Measurements from ENCODE around the gene NDUFS4.
"Not testable (repeated sequence)": the region's sequence is repeated elsewhere in the genome, so short reads cannot be mapped to it uniquely, and the experiment has no call there.

The NDUFS4 gene

DNA sequence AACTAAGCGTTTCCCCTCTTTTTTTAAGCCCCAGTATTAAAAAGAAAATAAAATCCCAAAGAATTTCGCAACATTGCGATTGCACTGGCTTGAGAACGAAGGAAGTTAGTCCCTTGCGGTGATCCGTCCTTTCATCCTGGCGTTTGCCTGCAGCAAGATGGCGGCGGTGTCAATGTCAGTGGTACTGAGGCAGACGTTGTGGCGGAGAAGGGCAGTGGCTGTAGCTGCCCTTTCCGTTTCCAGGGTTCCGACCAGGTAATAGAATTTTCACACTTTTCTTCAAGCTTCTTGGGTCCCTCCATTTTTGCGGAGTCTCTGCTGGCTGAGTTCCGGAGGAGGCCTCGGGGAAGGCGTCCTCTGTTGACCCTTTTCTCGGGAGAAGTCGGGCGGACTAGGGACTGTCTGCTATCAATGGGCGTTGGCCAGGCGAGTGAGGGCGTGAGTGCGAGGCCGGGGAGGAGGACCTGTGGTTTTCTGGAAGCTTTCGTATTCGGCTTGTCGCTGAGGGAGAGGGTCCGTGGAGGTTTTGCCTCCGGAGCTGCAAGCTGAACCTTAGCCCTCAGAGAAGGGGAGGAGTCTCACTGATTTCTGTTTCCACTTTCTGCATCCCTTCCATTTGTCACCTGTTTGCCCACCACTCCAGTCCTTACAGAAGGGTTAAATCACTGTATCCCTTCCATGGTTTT is at the start of gene NDUFS4:
Gene NDUFS4 (plus strand): TSS at position 134 of the 686 bp plus-strand sequence. CDS start 24 bp downstream, at position 158.
- TF ChIP-seq ZFX (IDR thresholded peaks at IDR 0.05) (peak; percentile 65), CTCF (conservative IDR thresholded peaks at IDR 0.05) (no peak)
- peak within 1 kb of the TSS; percentile 90 for H3K27ac ChIP-seq

- no peak for TF ChIP-seq ZFX (IDR thresholded peaks at IDR 0.05)
- TF ChIP-seq CTCF (conservative IDR thresholded peaks at IDR 0.05) = no peak
- H3K27ac ChIP-seq = no peak overlapping the region
Measured at GRCh38 chr5:53512539-53512938, 47.9 kb upstream of the NDUFS4 start.

DNA sequence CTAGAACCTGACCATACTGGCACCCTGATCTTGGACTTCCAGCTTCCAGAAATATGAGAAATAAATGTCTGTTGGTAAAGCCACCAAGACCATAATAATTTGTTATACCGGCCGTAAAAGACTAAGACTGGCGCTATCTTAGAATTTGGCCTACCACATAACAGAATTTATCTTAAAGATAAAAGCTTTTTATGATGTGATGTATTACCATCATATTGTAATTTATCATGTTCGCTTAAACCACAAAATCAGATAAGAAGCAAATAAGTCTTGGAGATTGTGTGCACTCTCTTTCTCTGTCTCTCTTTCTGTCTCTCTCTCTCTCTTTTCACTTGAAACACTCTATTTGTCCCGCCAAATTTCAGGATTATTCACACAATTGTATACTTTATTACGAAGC is 44.5 kb upstream of the NDUFS4 start:
- no peak for TF ChIP-seq CTCF (conservative IDR thresholded peaks at IDR 0.05)
- TF ChIP-seq ZFX (IDR thresholded peaks at IDR 0.05) = no peak
- H3K27ac ChIP-seq = no peak overlapping the region

DNA sequence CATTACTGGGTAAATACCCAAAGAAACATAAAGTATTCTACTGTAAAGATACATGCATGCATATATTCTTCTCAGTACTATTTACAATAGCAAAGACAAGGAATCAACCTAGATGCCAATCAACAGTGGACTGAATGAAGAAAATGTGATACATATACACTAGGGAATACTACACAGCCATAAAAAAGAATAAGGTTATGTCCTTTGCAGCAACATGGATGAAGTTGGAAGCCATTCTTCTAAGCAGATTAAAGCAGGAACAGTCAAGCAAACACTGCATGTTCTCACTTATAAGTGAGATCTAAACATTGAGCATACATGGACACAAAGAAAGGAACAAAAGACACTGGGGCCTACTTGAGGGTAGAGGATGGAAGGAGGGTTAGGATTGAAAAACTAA is 39.6 kb upstream of the NDUFS4 start:
- H3K27ac ChIP-seq = no peak overlapping the region
- TF ChIP-seq ZFX (IDR thresholded peaks at IDR 0.05) (no peak), CTCF (conservative IDR thresholded peaks at IDR 0.05) (no peak)

DNA sequence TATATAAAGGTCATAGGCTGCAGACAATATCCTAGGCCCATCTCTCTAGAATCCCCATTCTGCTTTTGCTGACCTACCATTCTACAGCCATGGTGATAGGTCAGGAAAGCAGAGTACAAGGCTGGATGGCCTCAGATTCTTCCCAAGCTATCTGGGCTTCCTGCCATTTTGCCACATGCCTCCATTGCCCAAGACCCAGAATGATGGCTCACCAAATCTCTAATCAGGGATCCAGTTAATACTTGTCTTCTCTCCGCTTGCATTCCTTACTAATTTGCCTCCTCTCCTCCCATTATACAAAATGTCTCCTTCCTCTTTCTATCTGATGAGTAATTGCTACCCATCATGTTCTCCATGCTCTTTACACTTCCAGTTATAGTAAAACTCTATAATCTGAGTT is 22.7 kb upstream of the NDUFS4 start:
- no peak overlapping the region for H3K27ac ChIP-seq
- TF ChIP-seq CTCF (conservative IDR thresholded peaks at IDR 0.05) = no peak
- no peak for TF ChIP-seq ZFX (IDR thresholded peaks at IDR 0.05)

DNA sequence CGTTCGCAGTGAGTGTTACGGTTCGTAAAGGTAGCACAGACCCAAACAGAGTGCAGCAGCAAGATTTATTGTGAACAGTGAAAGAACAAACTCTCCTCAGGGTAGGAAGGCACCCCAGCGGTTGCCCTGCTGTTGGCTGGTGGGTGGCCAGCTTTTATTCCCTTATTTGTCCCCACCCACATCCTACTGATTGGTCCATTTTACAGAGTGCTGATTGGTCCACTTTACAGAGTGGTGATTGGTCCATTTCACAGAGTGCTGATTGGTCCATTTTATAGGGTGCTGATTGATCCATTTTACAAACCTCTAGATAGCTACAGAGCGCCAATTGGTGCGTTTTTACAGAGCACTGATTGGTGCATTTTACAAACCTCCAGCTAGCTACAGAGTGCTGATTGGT is 19.7 kb upstream of the NDUFS4 start:
- H3K27ac ChIP-seq = not testable (repeated sequence)

GRCh38 chr5:53541859-53542258 is 18.6 kb upstream of the NDUFS4 start:
- TF ChIP-seq CTCF (conservative IDR thresholded peaks at IDR 0.05) (no peak), ZFX (IDR thresholded peaks at IDR 0.05) (no peak)
- H3K27ac ChIP-seq = no peak overlapping the region

GRCh38 chr5:53542926-53543325 is 17.5 kb upstream of the NDUFS4 start:
- H3K27ac ChIP-seq = no peak overlapping the region
- no peak for TF ChIP-seq CTCF (conservative IDR thresholded peaks at IDR 0.05)
- TF ChIP-seq ZFX (IDR thresholded peaks at IDR 0.05) = no peak
